HEK293T (cell line): ENCODE measurements around the gene FOXJ2.
"Not testable (repeated sequence)": the region's sequence is repeated elsewhere in the genome, so short reads cannot be mapped to it uniquely, and the experiment has no call there.

Experiments
- ARNT ChIP-seq: fragments of 450-650 bp; IDR thresholded peaks from 2 replicates; pipeline ENCODE4 v1.6.1; 2017; ENCODE audit warnings: mild to moderate bottlenecking
- BHLHE40 ChIP-seq: fragments of 450-650 bp; IDR thresholded peaks from 2 replicates; pipeline ENCODE4 v1.6.1; 2016; ENCODE audit warnings: mild to moderate bottlenecking, moderate library complexity, borderline replicate concordance
- CTBP1 ChIP-seq: fragments of 450-650 bp; IDR thresholded peaks from 2 replicates; pipeline ENCODE4 v1.6.1; 2016; ENCODE audit warnings: borderline replicate concordance
- ELF4 ChIP-seq: fragments of 450-650 bp; IDR thresholded peaks from 2 replicates; pipeline ENCODE4 v1.6.1; 2017; ENCODE audit warnings: antibody characterized with exemption
- FOXA1 ChIP-seq: fragments of 450-650 bp; IDR thresholded peaks from 2 replicates; pipeline ENCODE4 v1.6.1; 2016; ENCODE audit warnings: mild to moderate bottlenecking
- FOXK2 ChIP-seq: fragments of 450-650 bp; IDR thresholded peaks from 2 replicates; pipeline ENCODE4 v1.6.1; 2016; ENCODE audit warnings: mild to moderate bottlenecking
- HDGF ChIP-seq: fragments of 450-650 bp; IDR thresholded peaks from 2 replicates; pipeline ENCODE4 v1.6.1; 2017; ENCODE audit warnings: antibody characterized with exemption, borderline replicate concordance
- SP1 ChIP-seq: fragments of 450-650 bp; IDR thresholded peaks from 2 replicates; pipeline ENCODE4 v1.6.1; 2017
- SUZ12 ChIP-seq: fragments of 450-650 bp; IDR thresholded peaks from 2 replicates; pipeline ENCODE4 v1.6.1; 2016; ENCODE audit warnings: mild to moderate bottlenecking

DNA sequence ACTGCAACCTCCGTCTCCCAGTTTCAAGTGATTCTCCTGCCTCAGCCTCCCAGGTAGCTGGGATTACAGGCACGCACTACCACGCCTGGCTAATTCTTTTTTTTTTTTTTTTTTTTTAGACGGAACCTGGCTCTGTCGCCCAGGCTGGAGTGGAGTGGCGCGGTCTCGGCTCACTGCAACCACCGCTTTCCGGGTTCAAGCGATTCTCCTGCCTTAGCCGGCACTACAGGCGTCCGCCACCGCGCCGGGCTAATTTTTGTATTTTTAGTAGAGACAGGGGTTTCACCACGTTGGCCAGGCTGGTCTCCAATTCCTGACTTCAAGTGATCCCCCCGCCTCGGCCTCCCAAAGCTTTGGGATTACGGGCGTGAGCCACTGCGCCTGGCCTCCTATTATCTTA, 1.5 kb upstream of the FOXJ2 start:
- not testable (repeated sequence) for TF ChIP-seq FOXA1, SUZ12, BHLHE40, HDGF, SP1, ARNT, FOXK2, ELF4, CTBP1
